WTC11 (cell line): Measurements from ENCODE around the gene ASTN2. TPM values are rescaled to one million over a fixed set of nuclear protein-coding genes. Genes with fewer than 3 reads are reported as not detected.

ENCODE experiments used
- ATAC-seq: fragments of 200-7000 bp; cut with Tn5 transposase; 2 replicates; pipeline ENCODE4 v1.10.0; 2021; ENCODE audit warnings: mild to moderate bottlenecking, moderate library complexity
- CTCF ChIA-PET: fragments of 300-600 bp; sonication (Branson Sonifier 250); formaldehyde crosslinking; loops from one replicate; lab custom pipeline; 2021; ENCODE audit warnings: antibody characterized with exemption; lab: Charles Lee
- POLR2A ChIA-PET: fragments of 350-600 bp; sonication (Branson Sonifier 250); formaldehyde crosslinking; loops from one replicate; lab custom pipeline; 2021; ENCODE audit warnings: antibody characterized with exemption; lab: Charles Lee
- DNase-seq: peaks from one replicate; pipeline ENCODE4 v3.0.0; 2021; ENCODE audit warnings: low spot score
- H3K27ac Mint-ChIP-seq: 2 replicates; pipeline ENCODE4 v1.8.0; 2021; ENCODE audit warnings: mixed read lengths
- H3K27me3 Mint-ChIP-seq: 2 replicates; pipeline ENCODE4 v1.8.0; 2021; ENCODE audit warnings: low read depth, mild to moderate bottlenecking, moderate library complexity, mixed read lengths
- H3K36me3 Mint-ChIP-seq: 2 replicates; pipeline ENCODE4 v1.8.0; 2021; ENCODE audit warnings: mixed read lengths
- H3K4me1 Mint-ChIP-seq: 2 replicates; pipeline ENCODE4 v1.8.0; 2022; ENCODE audit warnings: mixed read lengths
- H3K4me3 Mint-ChIP-seq: 2 replicates; pipeline ENCODE4 v1.8.0; 2021; ENCODE audit warnings: mild to moderate bottlenecking, moderate library complexity, mixed read lengths
- H3K9me3 Mint-ChIP-seq: 2 replicates; pipeline ENCODE4 v1.8.0; 2021; ENCODE audit warnings: mixed read lengths
- ELF4 ChIP-seq: sonication (generic); formaldehyde crosslinking; IDR thresholded peaks from 2 replicates; pipeline ENCODE4 v1.8.1; 2022; ENCODE audit warnings: low read depth, mild to moderate bottlenecking, moderate library complexity, missing genetic modification reagents
- ETV6 ChIP-seq: sonication (generic); formaldehyde crosslinking; IDR thresholded peaks from 2 replicates; pipeline ENCODE4 v1.8.1; 2022; ENCODE audit warnings: mild to moderate bottlenecking, missing genetic modification reagents
- JUN ChIP-seq: sonication (generic); formaldehyde crosslinking; IDR thresholded peaks from 2 replicates; pipeline ENCODE4 v1.8.0; 2023; ENCODE audit warnings: mild to moderate bottlenecking, missing genetic modification reagents
- MYBL2 ChIP-seq: sonication (generic); formaldehyde crosslinking; IDR thresholded peaks from 2 replicates; pipeline ENCODE4 v1.8.1; 2023; ENCODE audit warnings: mild to moderate bottlenecking, moderate library complexity, missing genetic modification reagents
- ZNF232 ChIP-seq: sonication (generic); formaldehyde crosslinking; IDR thresholded peaks from 2 replicates; pipeline ENCODE4 v1.8.0; 2022; ENCODE audit warnings: mild to moderate bottlenecking, missing genetic modification reagents
- ZNF317 ChIP-seq: sonication (generic); formaldehyde crosslinking; IDR thresholded peaks from 2 replicates; pipeline ENCODE4 v1.8.1; 2023; ENCODE audit warnings: low read depth, mild to moderate bottlenecking, moderate library complexity, missing genetic modification reagents, borderline replicate concordance
- total RNA-seq: library from RNA; stranded (reverse); gene quantifications from 3 replicates; pipeline ENCODE4 v1.2.3, GENCODE V29; 2021
- TF ChIP-seq, protein P1 (sequence below): sonication (generic); formaldehyde crosslinking; IDR thresholded peaks from 2 replicates; pipeline ENCODE4 v1.8.1; 2023; ENCODE audit warnings: mild to moderate bottlenecking, missing genetic modification reagents, borderline replicate concordance
- TF ChIP-seq, protein P2 (sequence below): sonication (generic); formaldehyde crosslinking; IDR thresholded peaks from 2 replicates; pipeline ENCODE4 v1.8.1; 2022; ENCODE audit warnings: missing genetic modification reagents, borderline replicate concordance
- TF ChIP-seq, protein P3 (sequence below): sonication (generic); formaldehyde crosslinking; IDR thresholded peaks from 2 replicates; pipeline ENCODE4 v1.8.0; 2022; ENCODE audit warnings: missing genetic modification reagents
- TF ChIP-seq, protein P4 (sequence below): sonication (generic); formaldehyde crosslinking; IDR thresholded peaks from 2 replicates; pipeline ENCODE4 v1.8.1; 2023; ENCODE audit warnings: mild to moderate bottlenecking, missing genetic modification reagents
- TF ChIP-seq, protein P5 (sequence below): sonication (generic); formaldehyde crosslinking; IDR thresholded peaks from 2 replicates; pipeline ENCODE4 v1.8.0; 2023; ENCODE audit warnings: mild to moderate bottlenecking, missing genetic modification reagents
- TF ChIP-seq, protein P6 (sequence below): sonication (generic); formaldehyde crosslinking; IDR thresholded peaks from 2 replicates; pipeline ENCODE4 v1.8.0; 2022; ENCODE audit warnings: mild to moderate bottlenecking, missing genetic modification reagents
- TF ChIP-seq, protein P7 (sequence below): sonication (generic); formaldehyde crosslinking; IDR thresholded peaks from 2 replicates; pipeline ENCODE4 v1.8.1; 2023; ENCODE audit warnings: mild to moderate bottlenecking, missing genetic modification reagents, moderate library complexity
- TF ChIP-seq, protein P8 (sequence below): fragments of 250-450 bp; sonication (Bioruptor Pico); IDR thresholded peaks from 2 replicates; pipeline ENCODE4 v1.9.0; 2021; ENCODE audit warnings: moderate library complexity, mild to moderate bottlenecking, inconsistent platforms, borderline replicate concordance

Gene ASTN2
- total RNA-seq, 1 experiment from 2014 or later, result 16.2 TPM

DNA sequence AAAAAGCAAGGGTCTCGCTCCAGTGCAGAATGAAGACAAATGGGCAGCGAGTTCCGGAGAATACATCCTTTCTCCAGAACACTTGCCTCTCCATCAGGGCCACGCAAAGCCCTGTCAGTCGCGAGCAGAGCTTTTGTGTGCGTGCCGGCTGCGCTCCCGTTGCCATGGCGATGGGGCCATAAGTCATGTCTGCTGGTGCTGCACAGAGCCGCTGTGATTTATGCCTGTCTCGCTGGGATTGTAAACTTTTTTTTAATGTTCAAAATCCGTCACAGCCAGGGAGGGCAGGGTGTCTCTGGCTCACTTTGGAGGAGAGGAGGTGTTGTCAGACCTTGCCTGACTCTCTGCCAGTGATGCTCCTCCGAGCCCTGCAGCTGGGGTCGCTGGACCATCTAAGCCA is 455.0 kb downstream of the ASTN2 start (continued):
- TF ChIP-seq, protein P1, sequence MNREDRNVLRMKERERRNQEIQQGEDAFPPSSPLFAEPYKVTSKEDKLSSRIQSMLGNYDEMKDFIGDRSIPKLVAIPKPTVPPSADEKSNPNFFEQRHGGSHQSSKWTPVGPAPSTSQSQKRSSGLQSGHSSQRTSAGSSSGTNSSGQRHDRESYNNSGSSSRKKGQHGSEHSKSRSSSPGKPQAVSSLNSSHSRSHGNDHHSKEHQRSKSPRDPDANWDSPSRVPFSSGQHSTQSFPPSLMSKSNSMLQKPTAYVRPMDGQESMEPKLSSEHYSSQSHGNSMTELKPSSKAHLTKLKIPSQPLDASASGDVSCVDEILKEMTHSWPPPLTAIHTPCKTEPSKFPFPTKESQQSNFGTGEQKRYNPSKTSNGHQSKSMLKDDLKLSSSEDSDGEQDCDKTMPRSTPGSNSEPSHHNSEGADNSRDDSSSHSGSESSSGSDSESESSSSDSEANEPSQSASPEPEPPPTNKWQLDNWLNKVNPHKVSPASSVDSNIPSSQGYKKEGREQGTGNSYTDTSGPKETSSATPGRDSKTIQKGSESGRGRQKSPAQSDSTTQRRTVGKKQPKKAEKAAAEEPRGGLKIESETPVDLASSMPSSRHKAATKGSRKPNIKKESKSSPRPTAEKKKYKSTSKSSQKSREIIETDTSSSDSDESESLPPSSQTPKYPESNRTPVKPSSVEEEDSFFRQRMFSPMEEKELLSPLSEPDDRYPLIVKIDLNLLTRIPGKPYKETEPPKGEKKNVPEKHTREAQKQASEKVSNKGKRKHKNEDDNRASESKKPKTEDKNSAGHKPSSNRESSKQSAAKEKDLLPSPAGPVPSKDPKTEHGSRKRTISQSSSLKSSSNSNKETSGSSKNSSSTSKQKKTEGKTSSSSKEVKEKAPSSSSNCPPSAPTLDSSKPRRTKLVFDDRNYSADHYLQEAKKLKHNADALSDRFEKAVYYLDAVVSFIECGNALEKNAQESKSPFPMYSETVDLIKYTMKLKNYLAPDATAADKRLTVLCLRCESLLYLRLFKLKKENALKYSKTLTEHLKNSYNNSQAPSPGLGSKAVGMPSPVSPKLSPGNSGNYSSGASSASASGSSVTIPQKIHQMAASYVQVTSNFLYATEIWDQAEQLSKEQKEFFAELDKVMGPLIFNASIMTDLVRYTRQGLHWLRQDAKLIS (CRISPR knock-in tag), result no peak
- no peak for TF ChIP-seq ZNF317 (CRISPR knock-in tag)
- TF ChIP-seq JUN (CRISPR knock-in tag), result no peak
- TF ChIP-seq, protein P2, sequence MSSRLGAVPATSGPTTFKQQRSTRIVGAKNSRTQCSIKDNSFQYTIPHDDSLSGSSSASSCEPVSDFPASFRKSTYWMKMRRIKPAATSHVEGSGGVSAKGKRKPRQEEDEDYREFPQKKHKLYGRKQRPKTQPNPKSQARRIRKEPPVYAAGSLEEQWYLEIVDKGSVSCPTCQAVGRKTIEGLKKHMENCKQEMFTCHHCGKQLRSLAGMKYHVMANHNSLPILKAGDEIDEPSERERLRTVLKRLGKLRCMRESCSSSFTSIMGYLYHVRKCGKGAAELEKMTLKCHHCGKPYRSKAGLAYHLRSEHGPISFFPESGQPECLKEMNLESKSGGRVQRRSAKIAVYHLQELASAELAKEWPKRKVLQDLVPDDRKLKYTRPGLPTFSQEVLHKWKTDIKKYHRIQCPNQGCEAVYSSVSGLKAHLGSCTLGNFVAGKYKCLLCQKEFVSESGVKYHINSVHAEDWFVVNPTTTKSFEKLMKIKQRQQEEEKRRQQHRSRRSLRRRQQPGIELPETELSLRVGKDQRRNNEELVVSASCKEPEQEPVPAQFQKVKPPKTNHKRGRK (CRISPR knock-in tag), result no peak
- TF ChIP-seq, all 79 proteins: peak for 0

DNA sequence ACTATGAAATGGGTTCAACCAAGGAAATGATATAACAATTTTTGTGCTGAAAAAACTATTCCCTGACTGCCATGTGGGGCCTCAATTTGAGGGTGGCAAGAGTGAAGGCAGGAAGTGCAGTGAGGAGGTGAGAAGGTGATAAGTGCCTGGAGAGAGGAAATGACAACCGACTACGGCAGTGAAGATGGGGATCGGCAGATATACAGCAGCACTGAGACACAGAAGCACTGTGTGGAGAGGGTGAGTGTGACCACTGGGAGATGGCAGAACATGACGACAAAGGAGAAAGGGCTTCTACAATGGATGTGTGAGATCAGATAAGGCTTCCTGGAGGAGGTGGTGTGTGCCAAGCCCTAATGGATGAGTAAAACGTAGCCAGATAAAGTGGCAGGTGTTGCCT is 456.0 kb downstream of the ASTN2 start:
- no peaks in the 10 kb centered on the region for H3K4me1 Mint-ChIP-seq
- TF ChIP-seq, protein P3, sequence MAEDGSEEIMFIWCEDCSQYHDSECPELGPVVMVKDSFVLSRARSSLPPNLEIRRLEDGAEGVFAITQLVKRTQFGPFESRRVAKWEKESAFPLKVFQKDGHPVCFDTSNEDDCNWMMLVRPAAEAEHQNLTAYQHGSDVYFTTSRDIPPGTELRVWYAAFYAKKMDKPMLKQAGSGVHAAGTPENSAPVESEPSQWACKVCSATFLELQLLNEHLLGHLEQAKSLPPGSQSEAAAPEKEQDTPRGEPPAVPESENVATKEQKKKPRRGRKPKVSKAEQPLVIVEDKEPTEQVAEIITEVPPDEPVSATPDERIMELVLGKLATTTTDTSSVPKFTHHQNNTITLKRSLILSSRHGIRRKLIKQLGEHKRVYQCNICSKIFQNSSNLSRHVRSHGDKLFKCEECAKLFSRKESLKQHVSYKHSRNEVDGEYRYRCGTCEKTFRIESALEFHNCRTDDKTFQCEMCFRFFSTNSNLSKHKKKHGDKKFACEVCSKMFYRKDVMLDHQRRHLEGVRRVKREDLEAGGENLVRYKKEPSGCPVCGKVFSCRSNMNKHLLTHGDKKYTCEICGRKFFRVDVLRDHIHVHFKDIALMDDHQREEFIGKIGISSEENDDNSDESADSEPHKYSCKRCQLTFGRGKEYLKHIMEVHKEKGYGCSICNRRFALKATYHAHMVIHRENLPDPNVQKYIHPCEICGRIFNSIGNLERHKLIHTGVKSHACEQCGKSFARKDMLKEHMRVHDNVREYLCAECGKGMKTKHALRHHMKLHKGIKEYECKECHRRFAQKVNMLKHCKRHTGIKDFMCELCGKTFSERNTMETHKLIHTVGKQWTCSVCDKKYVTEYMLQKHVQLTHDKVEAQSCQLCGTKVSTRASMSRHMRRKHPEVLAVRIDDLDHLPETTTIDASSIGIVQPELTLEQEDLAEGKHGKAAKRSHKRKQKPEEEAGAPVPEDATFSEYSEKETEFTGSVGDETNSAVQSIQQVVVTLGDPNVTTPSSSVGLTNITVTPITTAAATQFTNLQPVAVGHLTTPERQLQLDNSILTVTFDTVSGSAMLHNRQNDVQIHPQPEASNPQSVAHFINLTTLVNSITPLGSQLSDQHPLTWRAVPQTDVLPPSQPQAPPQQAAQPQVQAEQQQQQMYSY (CRISPR knock-in tag), result no peak
- TF ChIP-seq, protein P4, sequence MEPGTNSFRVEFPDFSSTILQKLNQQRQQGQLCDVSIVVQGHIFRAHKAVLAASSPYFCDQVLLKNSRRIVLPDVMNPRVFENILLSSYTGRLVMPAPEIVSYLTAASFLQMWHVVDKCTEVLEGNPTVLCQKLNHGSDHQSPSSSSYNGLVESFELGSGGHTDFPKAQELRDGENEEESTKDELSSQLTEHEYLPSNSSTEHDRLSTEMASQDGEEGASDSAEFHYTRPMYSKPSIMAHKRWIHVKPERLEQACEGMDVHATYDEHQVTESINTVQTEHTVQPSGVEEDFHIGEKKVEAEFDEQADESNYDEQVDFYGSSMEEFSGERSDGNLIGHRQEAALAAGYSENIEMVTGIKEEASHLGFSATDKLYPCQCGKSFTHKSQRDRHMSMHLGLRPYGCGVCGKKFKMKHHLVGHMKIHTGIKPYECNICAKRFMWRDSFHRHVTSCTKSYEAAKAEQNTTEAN, result no peak
- TF ChIP-seq, protein P5, sequence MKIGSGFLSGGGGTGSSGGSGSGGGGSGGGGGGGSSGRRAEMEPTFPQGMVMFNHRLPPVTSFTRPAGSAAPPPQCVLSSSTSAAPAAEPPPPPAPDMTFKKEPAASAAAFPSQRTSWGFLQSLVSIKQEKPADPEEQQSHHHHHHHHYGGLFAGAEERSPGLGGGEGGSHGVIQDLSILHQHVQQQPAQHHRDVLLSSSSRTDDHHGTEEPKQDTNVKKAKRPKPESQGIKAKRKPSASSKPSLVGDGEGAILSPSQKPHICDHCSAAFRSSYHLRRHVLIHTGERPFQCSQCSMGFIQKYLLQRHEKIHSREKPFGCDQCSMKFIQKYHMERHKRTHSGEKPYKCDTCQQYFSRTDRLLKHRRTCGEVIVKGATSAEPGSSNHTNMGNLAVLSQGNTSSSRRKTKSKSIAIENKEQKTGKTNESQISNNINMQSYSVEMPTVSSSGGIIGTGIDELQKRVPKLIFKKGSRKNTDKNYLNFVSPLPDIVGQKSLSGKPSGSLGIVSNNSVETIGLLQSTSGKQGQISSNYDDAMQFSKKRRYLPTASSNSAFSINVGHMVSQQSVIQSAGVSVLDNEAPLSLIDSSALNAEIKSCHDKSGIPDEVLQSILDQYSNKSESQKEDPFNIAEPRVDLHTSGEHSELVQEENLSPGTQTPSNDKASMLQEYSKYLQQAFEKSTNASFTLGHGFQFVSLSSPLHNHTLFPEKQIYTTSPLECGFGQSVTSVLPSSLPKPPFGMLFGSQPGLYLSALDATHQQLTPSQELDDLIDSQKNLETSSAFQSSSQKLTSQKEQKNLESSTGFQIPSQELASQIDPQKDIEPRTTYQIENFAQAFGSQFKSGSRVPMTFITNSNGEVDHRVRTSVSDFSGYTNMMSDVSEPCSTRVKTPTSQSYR (CRISPR knock-in tag), result no peak
- TF ChIP-seq, protein P6, sequence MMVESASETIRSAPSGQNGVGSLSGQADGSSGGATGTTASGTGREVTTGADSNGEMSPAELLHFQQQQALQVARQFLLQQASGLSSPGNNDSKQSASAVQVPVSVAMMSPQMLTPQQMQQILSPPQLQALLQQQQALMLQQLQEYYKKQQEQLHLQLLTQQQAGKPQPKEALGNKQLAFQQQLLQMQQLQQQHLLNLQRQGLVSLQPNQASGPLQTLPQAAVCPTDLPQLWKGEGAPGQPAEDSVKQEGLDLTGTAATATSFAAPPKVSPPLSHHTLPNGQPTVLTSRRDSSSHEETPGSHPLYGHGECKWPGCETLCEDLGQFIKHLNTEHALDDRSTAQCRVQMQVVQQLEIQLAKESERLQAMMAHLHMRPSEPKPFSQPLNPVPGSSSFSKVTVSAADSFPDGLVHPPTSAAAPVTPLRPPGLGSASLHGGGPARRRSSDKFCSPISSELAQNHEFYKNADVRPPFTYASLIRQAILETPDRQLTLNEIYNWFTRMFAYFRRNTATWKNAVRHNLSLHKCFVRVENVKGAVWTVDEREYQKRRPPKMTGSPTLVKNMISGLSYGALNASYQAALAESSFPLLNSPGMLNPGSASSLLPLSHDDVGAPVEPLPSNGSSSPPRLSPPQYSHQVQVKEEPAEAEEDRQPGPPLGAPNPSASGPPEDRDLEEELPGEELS (CRISPR knock-in tag), result no peak
- TF ChIP-seq, protein P7, sequence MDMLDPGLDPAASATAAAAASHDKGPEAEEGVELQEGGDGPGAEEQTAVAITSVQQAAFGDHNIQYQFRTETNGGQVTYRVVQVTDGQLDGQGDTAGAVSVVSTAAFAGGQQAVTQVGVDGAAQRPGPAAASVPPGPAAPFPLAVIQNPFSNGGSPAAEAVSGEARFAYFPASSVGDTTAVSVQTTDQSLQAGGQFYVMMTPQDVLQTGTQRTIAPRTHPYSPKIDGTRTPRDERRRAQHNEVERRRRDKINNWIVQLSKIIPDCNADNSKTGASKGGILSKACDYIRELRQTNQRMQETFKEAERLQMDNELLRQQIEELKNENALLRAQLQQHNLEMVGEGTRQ, result no peak
- no peak for TF ChIP-seq ZNF232 (CRISPR knock-in tag)
- TF ChIP-seq, protein P8, sequence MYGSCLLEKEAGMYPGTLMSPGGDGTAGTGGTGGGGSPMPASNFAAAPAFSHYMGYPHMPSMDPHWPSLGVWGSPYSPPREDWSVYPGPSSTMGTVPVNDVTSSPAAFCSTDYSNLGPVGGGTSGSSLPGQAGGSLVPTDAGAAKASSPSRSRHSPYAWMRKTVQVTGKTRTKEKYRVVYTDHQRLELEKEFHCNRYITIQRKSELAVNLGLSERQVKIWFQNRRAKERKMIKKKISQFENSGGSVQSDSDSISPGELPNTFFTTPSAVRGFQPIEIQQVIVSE (CRISPR knock-in tag), result no peak
- TF ChIP-seq MYBL2 (CRISPR knock-in tag), result no peak
- no peak for TF ChIP-seq ELF4
- no peak for TF ChIP-seq ETV6 (CRISPR knock-in tag)

More for the DNA sequence above, 456.0 kb downstream of the ASTN2 start:
- Mint-ChIP-seq H3K4me3 (no peak overlapping the region), H3K27ac (no peak overlapping the region), H3K27me3 (no peaks in the 10 kb centered on the region; the same call in 1 of the 2 replicates), H3K36me3 (no peaks in the 10 kb centered on the region), H3K9me3 (no peaks in the 10 kb centered on the region)
- no peak for ATAC-seq
- ChIA-PET CTCF (no interaction called here), POLR2A (no interaction called here)
- DNase-seq, result no peak
